Esophagus muscularis mucosa (tissue), 4 donors: ENCODE results near the gene ANKRD11. TPM values are rescaled to one million over a fixed set of nuclear protein-coding genes. Genes with fewer than 3 reads are reported as not detected.

Experiments used
- DNase-seq: peaks from one replicate; pipeline ENCODE4 v3.0.0-alpha.2; 2017; ENCODE audit errors: extremely low spot score
- H3K27ac ChIP-seq, 4 donors: fragments of 200-600 bp; sonication (generic); replicated peaks in 1 of 4; 1 replicate in 3 of 4; 2 replicates in 1 of 4; pipeline ENCODE4 v1.5.1; 2016 to 2019; ENCODE audit warnings: mild to moderate bottlenecking in 1 of 4
- H3K27me3 ChIP-seq, 4 donors: fragments of 200-600 bp; sonication (generic); one replicate each; pipeline versions ENCODE4 v1.5.1 to v1.6.0; 2016 to 2019
- H3K36me3 ChIP-seq, 4 donors: fragments of 200-600 bp; sonication (generic); one replicate each; pipeline ENCODE4 v1.5.1; 2016 to 2019
- H3K4me1 ChIP-seq, 4 donors: fragments of 200-600 bp; sonication (generic); one replicate each; pipeline ENCODE4 v1.5.1; 2016 to 2019
- H3K4me3 ChIP-seq, 4 donors: fragments of 200-600 bp; sonication (generic); 1 replicate in 2 of 4; 2 replicates in 2 of 4; pipeline ENCODE4 v1.5.1; 2016 to 2019; ENCODE audit warnings: mild to moderate bottlenecking in 4 of 4, moderate library complexity in 1 of 4
- H3K9me3 ChIP-seq, 4 donors: fragments of 200-600 bp; sonication (generic); 1 replicate in 3 of 4; 2 replicates in 1 of 4; pipeline ENCODE4 v1.5.1; 2016 to 2019
- EP300 ChIP-seq: sonication (generic); formaldehyde crosslinking; IDR thresholded peaks from one replicate; pipeline ENCODE4 v1.6.1; 2017; ENCODE audit warnings: antibody characterized with exemption
- POLR2A ChIP-seq: fragments of 450-650 bp; IDR thresholded peaks from one replicate; pipeline ENCODE4 v1.6.1; 2017; ENCODE audit warnings: antibody characterized with exemption, moderate library complexity, mild to moderate bottlenecking, low read depth
- POLR2AphosphoS5 ChIP-seq, 2 donors: sonication (generic); formaldehyde crosslinking; IDR thresholded peaks; one replicate each; pipeline ENCODE4 v1.6.1; 2017; ENCODE audit warnings: antibody characterized with exemption in 2 of 2
- WGBS: methylation state at CpG from one replicate; pipeline ENCODE4 v1.1.5; 2018; 5-methylcytosine and 5-hydroxymethylcytosine counted together
- intact Hi-C: fragments of 100-400 bp; cut with DNase I; formaldehyde crosslinking; loops from one replicate; pipeline ENCODE4 v1.15.1; 2023
- total RNA-seq, 4 donors: library from RNA; depleted of rRNA; stranded (reverse); fragments of >200 nt; gene quantifications; one replicate each; pipeline versions ENCODE4 v1.1.0 to v1.2.1, GENCODE V29; 2016
- TF ChIP-seq, protein P1 (sequence below), 3 experiments: fragments of 200-600 bp in 2 of 3; fragments of 450-650 bp in 1 of 3; sonication (generic) in 2 of 3; IDR thresholded peaks; one replicate each; pipeline ENCODE4 v1.5.1; 2017 to 2019; ENCODE audit warnings: antibody characterized with exemption in 3 of 3, mild to moderate bottlenecking in 2 of 3, moderate library complexity in 1 of 3

Gene ANKRD11
- total RNA-seq, 4 donors from 2014 or later: 60.8 to 119 (median 105) TPM

DNA sequence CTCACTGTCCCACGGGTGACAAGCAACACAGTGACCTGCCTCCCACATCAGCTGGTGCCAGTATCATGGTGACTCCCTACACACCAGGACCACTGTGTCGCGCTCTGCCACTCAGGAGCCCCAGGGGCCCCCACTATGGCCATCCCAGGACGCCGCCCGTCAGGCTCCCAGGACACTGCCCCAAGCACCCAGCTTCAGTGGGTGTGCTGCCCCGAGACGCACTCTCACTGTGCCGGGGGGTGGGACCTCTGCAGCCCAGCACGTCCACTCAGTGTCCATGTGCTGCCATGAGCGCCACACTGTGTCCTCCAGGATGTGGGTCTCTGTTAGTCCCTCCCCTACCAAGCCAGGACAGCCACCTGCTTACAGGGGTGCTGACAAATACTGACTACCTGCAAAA, 152.4 kb downstream of the ANKRD11 start:
- no peaks in the 10 kb centered on the region for H3K9me3 ChIP-seq
- WGBS: no CpG with 5 or more reads among the region's 11 CpGs
- H3K4me1 ChIP-seq: peaks cover 51 to 75% (median 64%) of the 10 kb centered on the region in 4 donors
- no peaks in the 10 kb centered on the region for H3K36me3 ChIP-seq
- no peak overlapping the region for H3K27ac ChIP-seq
- TF ChIP-seq POLR2A (no peak), POLR2AphosphoS5 (IDR thresholded peaks at IDR 0.05) (no peak), EP300 (no peak)
- TF ChIP-seq, protein P1, sequence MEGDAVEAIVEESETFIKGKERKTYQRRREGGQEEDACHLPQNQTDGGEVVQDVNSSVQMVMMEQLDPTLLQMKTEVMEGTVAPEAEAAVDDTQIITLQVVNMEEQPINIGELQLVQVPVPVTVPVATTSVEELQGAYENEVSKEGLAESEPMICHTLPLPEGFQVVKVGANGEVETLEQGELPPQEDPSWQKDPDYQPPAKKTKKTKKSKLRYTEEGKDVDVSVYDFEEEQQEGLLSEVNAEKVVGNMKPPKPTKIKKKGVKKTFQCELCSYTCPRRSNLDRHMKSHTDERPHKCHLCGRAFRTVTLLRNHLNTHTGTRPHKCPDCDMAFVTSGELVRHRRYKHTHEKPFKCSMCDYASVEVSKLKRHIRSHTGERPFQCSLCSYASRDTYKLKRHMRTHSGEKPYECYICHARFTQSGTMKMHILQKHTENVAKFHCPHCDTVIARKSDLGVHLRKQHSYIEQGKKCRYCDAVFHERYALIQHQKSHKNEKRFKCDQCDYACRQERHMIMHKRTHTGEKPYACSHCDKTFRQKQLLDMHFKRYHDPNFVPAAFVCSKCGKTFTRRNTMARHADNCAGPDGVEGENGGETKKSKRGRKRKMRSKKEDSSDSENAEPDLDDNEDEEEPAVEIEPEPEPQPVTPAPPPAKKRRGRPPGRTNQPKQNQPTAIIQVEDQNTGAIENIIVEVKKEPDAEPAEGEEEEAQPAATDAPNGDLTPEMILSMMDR (IDR thresholded peaks at IDR 0.05): no peak
- intact Hi-C loops: no loop called here
- no peak for DNase-seq
- no peak overlapping the region for H3K4me3 ChIP-seq
- H3K27me3 ChIP-seq: no peaks in the 10 kb centered on the region

DNA sequence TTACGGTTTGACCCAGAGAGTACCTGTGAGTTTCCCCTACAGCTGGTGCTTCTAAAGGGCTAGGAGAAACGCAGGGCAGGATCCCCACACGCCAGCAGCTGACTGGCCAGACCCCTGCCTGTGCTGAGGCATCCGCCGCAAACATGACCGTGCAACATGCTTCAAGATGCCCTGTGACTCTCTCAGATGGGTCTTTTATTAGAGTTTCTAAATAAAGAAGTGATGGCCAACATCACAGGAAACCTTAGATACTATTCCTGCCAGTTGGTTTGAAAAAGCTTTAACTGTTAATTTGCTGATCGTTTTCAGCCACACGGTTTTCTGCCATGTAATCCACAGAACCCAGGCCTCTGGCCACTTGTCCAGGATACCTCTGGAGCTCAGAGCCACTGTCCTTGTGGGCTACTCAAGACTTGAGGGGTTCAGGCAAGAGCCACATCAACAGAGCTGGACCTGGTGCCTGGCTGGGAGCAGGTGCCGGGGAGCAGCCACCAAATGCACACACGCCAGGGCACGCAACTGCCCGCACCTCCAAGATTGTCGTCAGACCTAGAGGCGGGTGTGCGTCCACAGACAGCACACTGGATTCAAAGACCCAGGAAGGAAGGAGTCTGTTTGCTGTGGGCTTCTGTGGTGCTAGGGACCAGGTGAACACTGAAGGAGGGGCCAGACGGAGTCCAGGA, 154.4 kb downstream of the ANKRD11 start:
- WGBS: 73% methylated on average over 5 of the region's 16 CpGs
- intact Hi-C loops: no loop called here
- H3K36me3 ChIP-seq: no peaks in the 10 kb centered on the region
- peaks cover 63 to 87% (median 71%) of the 10 kb centered on the region in 4 donors for H3K4me1 ChIP-seq
- no peak for TF ChIP-seq POLR2AphosphoS5 (IDR thresholded peaks at IDR 0.05)
- TF ChIP-seq, protein P1 (IDR thresholded peaks at IDR 0.05): no peak
- TF ChIP-seq EP300: no peak
- TF ChIP-seq POLR2A: no peak
- no peak for DNase-seq
- no peaks in the 10 kb centered on the region for H3K27me3 ChIP-seq
- H3K4me3 ChIP-seq: no peak overlapping the region
- no peaks in the 10 kb centered on the region for H3K9me3 ChIP-seq
- peak overlapping the region in 1 of 4 donors; percentile 42 for H3K27ac ChIP-seq

DNA sequence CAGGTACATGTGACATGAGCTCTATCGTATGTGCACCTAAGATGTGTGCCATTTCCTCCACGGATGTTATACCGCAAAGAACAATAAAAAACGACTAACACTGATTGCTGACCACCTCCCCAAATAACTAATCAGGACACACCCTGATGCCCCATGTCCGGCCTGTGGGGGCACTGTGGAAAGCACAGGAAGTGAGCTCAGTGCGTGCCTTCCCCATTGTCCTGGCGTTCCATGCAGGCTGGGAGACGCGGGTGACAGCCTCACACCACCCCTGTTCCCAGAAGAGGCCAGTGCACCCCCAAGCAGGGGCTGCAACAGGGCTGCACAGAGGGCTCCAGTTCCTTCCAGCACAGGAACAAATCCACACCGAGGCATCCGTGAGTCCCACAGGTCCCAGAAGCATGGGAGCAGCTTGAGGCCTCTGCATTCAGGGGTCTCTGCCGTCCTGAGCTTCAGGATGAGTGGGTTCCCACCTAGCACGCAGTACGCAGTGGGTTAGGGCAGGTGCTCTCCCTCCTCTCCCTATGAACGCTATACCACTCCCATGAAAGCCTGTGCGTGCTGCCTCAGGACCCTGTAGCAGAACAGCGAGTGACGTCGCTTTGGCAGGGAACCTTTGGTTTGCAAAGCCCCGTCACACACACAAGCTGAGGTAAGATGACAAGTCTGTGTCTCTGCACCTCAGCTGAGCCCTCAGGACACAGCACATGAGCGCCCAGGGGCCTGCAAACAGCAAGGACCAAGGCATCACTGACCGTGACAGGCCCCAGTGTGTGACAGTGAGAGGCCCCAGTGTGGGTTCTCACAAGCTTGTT, 155.2 kb downstream of the ANKRD11 start:
- no peaks in the 10 kb centered on the region for H3K27me3 ChIP-seq
- intact Hi-C loops: loop anchor here (5.0 kb wide), 2 partner anchors 157 to 172 kb away; partner anchors contain the start of genes ANKRD11 and SPG7
- peak overlapping the region in 3 of 4 donors; percentile 42 to 62 (median 60) for H3K27ac ChIP-seq
- no peak for DNase-seq
- no peak for TF ChIP-seq EP300
- H3K4me1 ChIP-seq: peaks cover 63 to 87% (median 78%) of the 10 kb centered on the region in 4 donors
- H3K36me3 ChIP-seq: no peaks in the 10 kb centered on the region
- WGBS: 83% methylated on average over 13 of the region's 22 CpGs
- no peak overlapping the region for H3K4me3 ChIP-seq
- no peaks in the 10 kb centered on the region for H3K9me3 ChIP-seq

DNA sequence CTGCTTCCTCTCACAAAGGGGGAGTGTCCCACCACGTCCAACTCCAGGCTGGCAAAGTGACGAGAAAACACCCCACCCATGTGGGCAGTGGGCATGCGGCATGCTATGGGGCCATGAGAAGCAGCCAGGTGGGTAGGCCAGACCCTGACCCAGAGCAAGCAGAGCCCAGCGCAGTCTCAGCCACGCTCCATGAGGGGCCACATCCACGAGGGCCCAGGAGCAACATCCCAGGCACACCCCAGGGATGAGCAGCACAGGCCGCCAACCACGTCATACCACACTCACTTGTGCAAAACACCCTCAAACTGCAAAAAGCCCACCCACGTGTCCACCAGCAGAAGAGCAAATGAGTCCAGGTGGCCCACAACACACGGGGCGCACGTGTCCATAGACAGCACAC, 155.9 kb downstream of the ANKRD11 start:
- H3K27ac ChIP-seq: peak overlapping the region; percentile 42 to 62 (median 61)
- DNase-seq: no peak
- 67% methylated on average over 5 of the region's 12 CpGs for WGBS
- no peaks in the 10 kb centered on the region for H3K27me3 ChIP-seq
- no peaks in the 10 kb centered on the region for H3K36me3 ChIP-seq
- H3K4me1 ChIP-seq: peaks cover 70 to 91% (median 82%) of the 10 kb centered on the region in 4 donors
- intact Hi-C loops: loop anchor here (5.0 kb wide), 2 partner anchors 158 to 173 kb away; partner anchors contain the start of genes ANKRD11 and SPG7
- H3K4me3 ChIP-seq: no peak overlapping the region
- no peak for TF ChIP-seq POLR2A
- TF ChIP-seq POLR2AphosphoS5 (IDR thresholded peaks at IDR 0.05): no peak
- no peak for TF ChIP-seq EP300
- TF ChIP-seq, protein P1 (IDR thresholded peaks at IDR 0.05): no peak
- no peaks in the 10 kb centered on the region for H3K9me3 ChIP-seq

DNA sequence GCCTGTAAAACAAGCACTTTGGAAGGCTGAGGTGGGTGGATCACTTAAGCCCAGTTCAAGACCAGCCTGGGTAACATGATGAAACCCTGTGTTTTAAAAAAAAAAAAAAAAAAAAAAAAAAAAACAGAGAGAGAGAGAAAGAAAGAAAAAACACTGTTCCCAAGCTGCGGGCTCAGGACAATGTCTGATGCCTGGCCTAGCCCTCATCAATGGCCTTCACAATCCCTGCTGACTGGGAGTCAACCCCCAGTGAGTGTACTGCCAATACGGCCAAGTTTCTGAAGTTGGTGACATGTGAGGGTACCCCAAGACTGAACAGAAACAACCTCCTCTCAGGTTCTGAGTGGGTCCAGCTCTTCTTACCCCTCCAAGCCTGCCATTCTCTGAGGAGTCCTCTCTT, 156.3 kb downstream of the ANKRD11 start:
- no peak overlapping the region for H3K4me3 ChIP-seq
- TF ChIP-seq, protein P1 (IDR thresholded peaks at IDR 0.05): no peak
- no peak for TF ChIP-seq EP300
- no peak for TF ChIP-seq POLR2A
- no peak for TF ChIP-seq POLR2AphosphoS5 (IDR thresholded peaks at IDR 0.05)
- H3K9me3 ChIP-seq: no peaks in the 10 kb centered on the region
- peak overlapping the region; percentile 42 to 62 (median 61) for H3K27ac ChIP-seq
- no peaks in the 10 kb centered on the region for H3K27me3 ChIP-seq
- no peaks in the 10 kb centered on the region for H3K36me3 ChIP-seq
- intact Hi-C loops: loop anchor here (5.0 kb wide), 2 partner anchors 158 to 173 kb away; partner anchors contain the start of genes ANKRD11 and SPG7
- no peak for DNase-seq
- peaks cover 74 to 94% (median 83%) of the 10 kb centered on the region in 4 donors for H3K4me1 ChIP-seq
- WGBS: 46% methylated on average over 2 of the region's 2 CpGs
